Activated CD4-positive, CD25-positive, alpha-beta regulatory T cell treated with anti-CD3 and anti-CD28 coated beads, Interleukin-2, amount 50 U/mL, for 72 hours (primary cell): ENCODE data around the gene IRGC.
A peak's percentile ranks its signal among the peaks of the same experiment; 100 is the strongest.

Experiments used
- DNase-seq: peaks from one replicate; pipeline ENCODE4 v3.0.0; 2021

The IRGC gene

DNA sequence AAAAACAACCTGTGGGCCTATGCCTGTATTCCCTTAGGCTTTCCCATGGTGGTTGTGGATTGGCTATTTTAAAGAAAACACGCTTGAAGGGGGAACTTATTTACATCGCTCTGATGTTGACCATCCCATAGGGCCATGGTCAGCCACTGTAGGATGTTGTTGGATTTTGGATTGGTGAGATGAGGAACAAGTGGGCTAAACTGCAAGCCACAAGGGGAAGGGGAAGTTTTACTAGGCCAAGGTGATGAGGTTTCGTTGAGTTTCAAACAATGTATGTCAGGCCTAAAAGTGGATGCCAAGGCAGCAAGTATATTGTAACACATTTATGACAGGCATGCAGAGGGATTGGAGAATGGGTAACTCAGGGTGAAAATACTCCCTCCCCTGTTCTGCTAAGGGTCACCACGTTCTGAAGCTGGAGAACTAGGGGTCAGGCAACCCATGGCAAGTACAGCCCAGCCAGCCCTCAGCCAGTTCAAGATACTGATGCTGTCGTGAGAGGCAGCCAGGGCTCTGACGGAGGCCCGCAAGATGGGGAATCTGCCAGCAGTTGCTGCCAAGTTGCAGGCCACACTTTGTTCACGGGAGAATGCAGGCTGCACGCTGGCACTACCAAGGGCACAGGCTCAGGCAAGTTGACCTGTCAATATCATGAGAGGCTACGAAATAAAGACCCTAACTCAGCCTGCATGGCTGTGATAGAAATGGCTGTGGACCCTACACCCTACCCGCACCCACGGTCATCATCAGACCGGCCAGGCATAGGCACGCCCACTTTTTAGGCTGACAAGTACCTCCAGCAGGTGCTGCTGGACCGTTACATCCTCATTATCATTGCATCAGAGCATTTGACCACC, 11.1 kb downstream of the IRGC start:
- no peak for DNase-seq

DNA sequence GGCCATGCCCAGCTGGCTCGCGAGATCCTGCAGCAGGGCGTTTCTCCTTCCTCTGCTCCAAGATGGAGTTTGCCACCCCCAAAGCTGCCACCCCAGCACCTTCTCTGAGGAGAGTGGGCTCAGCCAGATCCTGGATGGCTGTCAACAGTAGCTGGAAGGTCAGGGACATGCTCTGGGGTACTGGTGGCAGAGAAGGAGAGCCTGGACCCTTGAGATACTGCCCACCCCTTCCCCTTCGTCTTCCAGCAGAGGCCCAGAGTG, 11.6 kb downstream of the IRGC start:
- no peak for DNase-seq

GRCh38 chr19:43729919-43730318, 14.0 kb downstream of the IRGC start:
- no peak for DNase-seq

- no peak for DNase-seq
Measured at GRCh38 chr19:43731346-43731745, 15.5 kb downstream of the IRGC start.

DNA sequence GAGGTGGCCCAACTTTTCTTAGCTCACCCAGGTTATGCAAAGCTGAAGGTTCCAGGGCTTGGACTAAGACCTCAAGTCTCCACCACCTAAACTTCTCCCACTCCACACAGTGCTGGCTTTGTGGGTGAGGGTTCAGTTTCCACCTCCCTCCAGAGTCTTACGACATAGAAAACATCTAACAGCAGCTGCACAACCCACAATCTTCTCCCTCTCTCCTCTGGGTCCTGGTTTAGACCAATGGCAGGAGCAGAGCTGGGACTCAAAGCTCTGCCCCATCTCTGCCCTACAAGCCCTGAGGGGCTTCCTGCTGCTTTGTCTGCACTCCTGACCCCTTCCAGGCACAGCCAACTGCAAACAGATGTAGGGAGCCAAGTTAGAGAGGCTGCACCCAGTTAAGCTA, 16.0 kb downstream of the IRGC start:
- DNase-seq = no peak

DNA sequence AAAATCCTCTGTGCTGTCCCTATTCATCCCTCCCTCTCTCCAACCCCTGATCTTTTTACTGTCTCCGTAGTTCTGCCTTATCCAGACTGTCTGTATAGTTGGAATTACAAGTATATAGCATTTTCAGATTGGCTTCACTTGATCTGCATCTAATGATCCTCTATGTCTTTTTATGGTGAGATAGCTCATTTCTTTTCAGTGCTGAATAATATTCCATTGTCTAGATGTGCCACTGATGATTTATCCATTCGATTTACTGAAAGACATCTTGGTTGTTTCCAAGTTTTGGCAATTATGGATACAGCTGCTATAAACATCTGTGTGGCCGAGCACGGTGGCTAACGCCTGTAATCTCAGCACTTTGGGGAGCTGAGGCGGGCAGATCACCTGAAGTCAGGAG, 19.1 kb downstream of the IRGC start:
- DNase-seq = no peak

DNA sequence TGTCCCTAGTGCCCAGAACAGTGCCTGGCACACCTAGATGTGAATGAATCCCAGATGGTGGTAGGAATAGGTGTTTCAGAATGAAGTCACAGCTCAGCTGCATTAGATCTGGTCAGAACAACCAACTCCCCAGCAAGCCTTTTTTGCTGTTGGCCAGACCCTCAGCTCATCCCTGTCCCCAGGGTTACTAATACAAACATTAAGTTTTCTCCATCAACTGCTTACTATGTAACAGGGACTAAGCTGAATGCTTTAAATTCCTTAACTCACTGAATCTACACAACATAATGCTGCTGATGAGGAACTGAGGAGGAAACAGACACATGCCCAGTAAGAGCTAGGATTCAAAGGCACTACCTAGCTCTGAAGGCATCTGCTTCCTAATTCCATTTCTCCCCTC, 20.1 kb downstream of the IRGC start:
- no peak for DNase-seq

GRCh38 chr19:43738780-43739211, 22.9 kb downstream of the IRGC start:
- DNase-seq = no peak

GRCh38 chr19:43739439-43740235, 23.8 kb downstream of the IRGC start:
- no peak for DNase-seq

- DNase-seq = no peak
Measured at GRCh38 chr19:43741075-43741825, 25.4 kb downstream of the IRGC start.

DNA sequence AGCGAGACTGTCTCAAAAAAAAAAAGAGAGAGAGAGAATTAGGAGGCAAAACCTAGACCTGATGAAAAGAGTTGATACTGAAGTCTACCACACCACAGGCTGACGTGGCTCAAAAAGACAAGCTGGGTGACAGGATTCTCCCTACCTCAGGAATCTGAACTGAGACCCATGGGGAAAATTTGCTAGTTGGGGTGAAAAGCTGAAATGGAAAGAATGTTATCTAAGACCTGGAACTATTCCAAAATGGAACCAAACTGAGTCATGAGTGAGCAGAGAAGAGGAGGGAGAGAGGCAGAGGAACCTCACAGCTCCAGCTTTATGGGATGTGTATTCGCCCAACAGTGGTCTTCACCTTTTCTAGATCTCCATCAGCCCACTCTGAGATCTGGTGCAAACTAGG, 27.2 kb downstream of the IRGC start:
- DNase-seq = no peak

GRCh38 chr19:43747557-43748204, 31.8 kb downstream of the IRGC start:
- DNase-seq = no peak

DNA sequence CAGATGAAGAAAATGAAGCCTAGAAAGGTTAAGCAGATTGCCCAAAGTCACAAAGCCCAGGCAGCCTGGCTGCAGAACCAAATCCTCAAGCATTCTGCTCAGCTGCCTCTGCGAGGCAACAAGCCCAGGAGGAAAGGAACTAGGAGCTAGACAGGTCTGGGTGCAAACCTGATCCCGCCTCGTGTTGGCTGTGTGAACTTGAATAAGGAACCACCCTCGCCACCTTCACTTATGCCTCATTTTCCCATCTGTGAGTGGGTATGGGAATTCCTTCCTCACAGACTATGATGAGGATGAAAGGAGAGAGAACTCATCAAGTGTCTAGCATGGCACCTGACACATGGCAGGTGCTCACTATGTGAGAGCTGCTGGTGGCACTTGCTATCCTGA, 32.3 kb downstream of the IRGC start:
- DNase-seq = no peak

- DNase-seq = no peak
Measured at GRCh38 chr19:43748685-43749084, 32.8 kb downstream of the IRGC start.

- no peak for DNase-seq
Measured at GRCh38 chr19:43749152-43749551, 33.3 kb downstream of the IRGC start.

- no peak for DNase-seq
Measured at GRCh38 chr19:43749898-43750297, 34.0 kb downstream of the IRGC start.

- DNase-seq = no peak
Measured at GRCh38 chr19:43751466-43752220, 35.8 kb downstream of the IRGC start.

GRCh38 chr19:43752287-43752875, 36.5 kb downstream of the IRGC start:
- DNase-seq = no peak

DNA sequence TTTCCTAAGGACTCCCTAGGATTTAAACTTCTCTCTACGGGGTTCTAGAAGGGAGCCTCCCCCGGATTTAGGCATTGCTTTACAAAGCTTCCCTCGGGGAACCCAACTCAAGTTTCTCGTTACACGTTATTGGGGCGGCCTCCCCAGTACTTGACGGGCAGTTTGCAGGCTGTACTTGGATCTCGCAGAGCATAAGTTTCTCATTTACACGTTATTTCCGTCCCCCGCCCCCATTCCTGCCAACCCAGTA, 38.3 kb downstream of the IRGC start:
- DNase-seq = no peak

- peak; percentile 99 for DNase-seq
Measured at GRCh38 chr19:43754503-43755255, 38.8 kb downstream of the IRGC start, which contains the start of gene SMG9. Gene SMG9 (minus strand): TSS chr19:43754962. CDS start chr19:43750741, 4,221 bp downstream.

GRCh38 chr19:43755256-43755801, 39.5 kb downstream of the IRGC start:
- peak; percentile 80 for DNase-seq
